Measurements from ENCODE around the gene GOLGA1.
"Not testable (repeated sequence)": the region's sequence is repeated elsewhere in the genome, so short reads cannot be mapped to it uniquely, and the experiment has no call there.

The GOLGA1 gene

GRCh38 chr9:124934290-124934689 is 6.6 kb downstream of the GOLGA1 start:
- DNase-seq: no peak

- no peak for DNase-seq
These were observed 8.6 kb downstream of the GOLGA1 start for GRCh38 chr9:124932333-124932732.

- DNase-seq: no peak
These were observed 11.4 kb downstream of the GOLGA1 start for GRCh38 chr9:124929464-124929863.

- no peak for DNase-seq
These were observed 12.8 kb downstream of the GOLGA1 start for GRCh38 chr9:124928116-124928515.

- not testable (repeated sequence) for DNase-seq
These were observed 20.5 kb downstream of the GOLGA1 start for GRCh38 chr9:124920394-124920793.

GRCh38 chr9:124914753-124915405 is 26.0 kb downstream of the GOLGA1 start:
- DNase-seq: no peak

GRCh38 chr9:124913378-124913777 is 27.5 kb downstream of the GOLGA1 start:
- DNase-seq: no peak

- no peak for DNase-seq
These were observed 29.1 kb downstream of the GOLGA1 start for GRCh38 chr9:124911766-124912165.

- DNase-seq: no peak
These were observed 32.8 kb downstream of the GOLGA1 start for GRCh38 chr9:124908098-124908497.

GRCh38 chr9:124906966-124907365 is 33.9 kb downstream of the GOLGA1 start:
- DNase-seq: no peak

GRCh38 chr9:124899845-124900244 is 41.0 kb downstream of the GOLGA1 start:
- no peak for DNase-seq

- no peak for DNase-seq
These were observed 43.1 kb downstream of the GOLGA1 start for GRCh38 chr9:124897570-124898460.

GRCh38 chr9:124894741-124895170 is 46.1 kb downstream of the GOLGA1 start:
- DNase-seq: no peak

GRCh38 chr9:124894035-124894740 is 46.7 kb downstream of the GOLGA1 start:
- DNase-seq: no peak

GRCh38 chr9:124890179-124890578 is 50.7 kb downstream of the GOLGA1 start:
- no peak for DNase-seq

- DNase-seq: no peak
These were observed 51.9 kb downstream of the GOLGA1 start for GRCh38 chr9:124889006-124889405.

- DNase-seq: no peak
These were observed 53.1 kb downstream of the GOLGA1 start for GRCh38 chr9:124887832-124888231.

- DNase-seq: no peak
These were observed 53.9 kb downstream of the GOLGA1 start for GRCh38 chr9:124886866-124887492.

- no peak for DNase-seq
These were observed 54.4 kb downstream of the GOLGA1 start for GRCh38 chr9:124886461-124886860.

- DNase-seq: no peak
These were observed 55.3 kb downstream of the GOLGA1 start for GRCh38 chr9:124885551-124885950.

GRCh38 chr9:124884376-124884775 is 56.5 kb downstream of the GOLGA1 start:
- DNase-seq: no peak

GRCh38 chr9:124882231-124882630 is 58.7 kb downstream of the GOLGA1 start:
- no peak for DNase-seq

GRCh38 chr9:124881138-124881743 is 59.6 kb downstream of the GOLGA1 start:
- DNase-seq: no peak
